GM23338 (cell line): ENCODE data around the gene MAN1A2.

Experiments used
- EZH2 ChIP-seq: fragments of 200-600 bp; sonication (generic); IDR thresholded peaks from one replicate; pipeline ENCODE4 v1.8.0; 2017; ENCODE audit warnings: antibody characterized with exemption, mild to moderate bottlenecking, low read depth; ENCODE audit not compliant: unreplicated experiment
- TF ChIP-seq, protein P1 (sequence below), 2 experiments: fragments of 200-600 bp in 1 of 2; sonication (generic) in 1 of 2; conservative IDR thresholded peaks; 2 replicates each; pipeline versions ENCODE4 v1.5.1 to v1.6.1; 2016 to 2017; ENCODE audit warnings: antibody characterized with exemption in 2 of 2, low read depth in 2 of 2, mild to moderate bottlenecking in 2 of 2, moderate library complexity in 1 of 2

DNA sequence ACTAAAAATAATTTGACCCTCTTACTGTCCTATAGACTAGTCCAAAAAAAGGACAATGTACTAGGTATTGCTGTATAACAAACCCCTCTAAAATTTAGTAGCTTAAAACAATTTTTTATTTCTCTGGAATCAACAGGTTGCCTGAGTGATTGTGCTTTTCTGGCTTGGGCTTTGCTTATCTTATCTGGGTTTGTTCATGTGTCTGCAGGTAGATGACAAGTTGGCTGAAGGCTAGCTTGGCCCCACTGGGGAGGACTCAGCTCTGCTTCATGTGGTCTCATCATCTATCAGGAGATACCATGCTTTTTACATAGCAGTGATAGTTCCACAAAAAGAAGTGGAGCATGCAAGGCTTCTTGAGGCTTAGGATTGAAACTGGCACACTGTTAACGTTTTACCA is 114.2 kb downstream of the MAN1A2 start:
- TF ChIP-seq, protein P1, sequence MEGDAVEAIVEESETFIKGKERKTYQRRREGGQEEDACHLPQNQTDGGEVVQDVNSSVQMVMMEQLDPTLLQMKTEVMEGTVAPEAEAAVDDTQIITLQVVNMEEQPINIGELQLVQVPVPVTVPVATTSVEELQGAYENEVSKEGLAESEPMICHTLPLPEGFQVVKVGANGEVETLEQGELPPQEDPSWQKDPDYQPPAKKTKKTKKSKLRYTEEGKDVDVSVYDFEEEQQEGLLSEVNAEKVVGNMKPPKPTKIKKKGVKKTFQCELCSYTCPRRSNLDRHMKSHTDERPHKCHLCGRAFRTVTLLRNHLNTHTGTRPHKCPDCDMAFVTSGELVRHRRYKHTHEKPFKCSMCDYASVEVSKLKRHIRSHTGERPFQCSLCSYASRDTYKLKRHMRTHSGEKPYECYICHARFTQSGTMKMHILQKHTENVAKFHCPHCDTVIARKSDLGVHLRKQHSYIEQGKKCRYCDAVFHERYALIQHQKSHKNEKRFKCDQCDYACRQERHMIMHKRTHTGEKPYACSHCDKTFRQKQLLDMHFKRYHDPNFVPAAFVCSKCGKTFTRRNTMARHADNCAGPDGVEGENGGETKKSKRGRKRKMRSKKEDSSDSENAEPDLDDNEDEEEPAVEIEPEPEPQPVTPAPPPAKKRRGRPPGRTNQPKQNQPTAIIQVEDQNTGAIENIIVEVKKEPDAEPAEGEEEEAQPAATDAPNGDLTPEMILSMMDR (conservative IDR thresholded peaks at IDR 0.05; ENCODE audit: low read depth in 2 of 2), result no peak
- TF ChIP-seq EZH2, result no peak
